GM12891 (cell line): ENCODE data around the gene SNRPA1.

ENCODE experiments used
- POLR2A ChIP-seq: IDR thresholded peaks from 2 replicates; pipeline ENCODE4 v1.6.1; 2011; ENCODE audit warnings: low read depth, low read length, control low read depth
- POLR2AphosphoS5 ChIP-seq: IDR thresholded peaks from 2 replicates; pipeline ENCODE4 v1.6.1; 2011; ENCODE audit warnings: low read depth, low read length, control low read depth
- POU2F2 ChIP-seq: IDR thresholded peaks from 2 replicates; pipeline ENCODE4 v1.6.1; 2011; ENCODE audit warnings: low read depth, mild to moderate bottlenecking, control low read depth, low read length, moderate library complexity
- TAF1 ChIP-seq: IDR thresholded peaks from 2 replicates; pipeline ENCODE4 v1.6.1; 2011; ENCODE audit warnings: low read depth, low read length, control low read depth

DNA sequence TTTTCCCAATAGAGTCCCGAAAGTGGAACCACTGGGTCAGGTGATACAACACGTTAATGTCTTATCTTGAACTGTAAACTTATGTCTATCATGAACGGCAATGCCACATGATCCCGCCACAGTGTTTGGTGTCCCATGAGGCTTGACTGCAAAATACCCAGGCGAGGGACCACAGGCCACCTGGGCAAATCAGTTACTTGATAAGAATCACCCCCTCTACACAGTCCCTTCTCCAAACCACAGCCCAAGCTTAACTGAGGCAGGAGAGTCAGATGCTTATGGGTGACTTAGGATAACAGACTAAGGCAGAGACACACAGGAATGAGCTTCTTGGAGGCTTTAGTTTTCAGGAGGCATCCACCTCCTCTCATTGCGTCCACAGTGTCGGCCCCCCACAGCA is 42.9 kb upstream of the SNRPA1 start:
- no peak for TF ChIP-seq TAF1
- no peak for TF ChIP-seq POLR2A
- TF ChIP-seq POLR2AphosphoS5 = no peak
- no peak for TF ChIP-seq POU2F2
